ENCODE results near the gene SLC25A20. TPM values are rescaled to one million over a fixed set of nuclear protein-coding genes. Genes with fewer than 3 reads are reported as not detected.
A peak's percentile ranks its signal among the peaks of the same experiment; 100 is the strongest.
"Not testable (repeated sequence)": the region's sequence is repeated elsewhere in the genome, so short reads cannot be mapped to it uniquely, and the experiment has no call there.

SLC25A20 gene, protein sequence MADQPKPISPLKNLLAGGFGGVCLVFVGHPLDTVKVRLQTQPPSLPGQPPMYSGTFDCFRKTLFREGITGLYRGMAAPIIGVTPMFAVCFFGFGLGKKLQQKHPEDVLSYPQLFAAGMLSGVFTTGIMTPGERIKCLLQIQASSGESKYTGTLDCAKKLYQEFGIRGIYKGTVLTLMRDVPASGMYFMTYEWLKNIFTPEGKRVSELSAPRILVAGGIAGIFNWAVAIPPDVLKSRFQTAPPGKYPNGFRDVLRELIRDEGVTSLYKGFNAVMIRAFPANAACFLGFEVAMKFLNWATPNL
- total RNA-seq: 22.4 and 23.4 TPM in 2 replicates

DNA sequence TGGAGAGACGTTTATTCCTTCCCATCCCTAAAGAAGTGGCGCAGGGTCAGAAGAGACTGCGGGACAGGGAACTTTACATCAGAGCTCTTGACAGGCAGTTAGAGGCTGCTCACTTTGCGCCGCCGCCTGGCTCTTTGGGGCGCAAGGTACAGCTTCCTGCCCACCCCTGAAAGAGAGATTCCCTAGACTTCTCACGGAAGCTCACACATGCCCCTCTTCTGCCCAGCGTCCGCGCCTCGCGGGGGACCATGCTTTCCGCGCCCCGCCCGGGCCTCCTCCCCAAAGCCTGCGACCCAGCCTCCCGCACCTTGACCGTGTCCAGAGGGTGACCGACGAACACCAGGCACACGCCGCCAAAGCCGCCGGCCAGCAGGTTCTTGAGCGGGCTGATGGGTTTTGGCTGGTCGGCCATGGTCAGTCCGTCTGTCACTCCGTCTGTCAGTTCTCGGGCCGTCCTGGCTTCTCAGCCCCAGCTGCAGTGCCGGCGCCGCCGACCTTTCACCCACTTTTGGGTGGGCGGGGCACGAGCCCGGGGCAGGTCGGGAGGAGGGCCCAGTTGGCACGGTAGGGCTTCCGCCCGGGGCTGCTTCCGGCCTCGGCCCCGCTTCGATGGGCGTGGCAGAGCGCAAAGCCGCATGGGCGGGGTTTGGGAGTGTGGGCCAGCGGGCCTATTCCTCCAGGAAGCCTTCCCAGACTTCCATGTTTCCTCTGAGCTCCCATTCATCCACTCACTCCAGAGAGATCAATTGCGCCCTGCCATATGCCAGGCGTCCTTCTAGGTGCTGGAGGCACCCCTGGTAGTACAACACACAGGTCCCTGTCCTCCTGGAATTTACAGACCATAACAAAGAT, at the start of gene SLC25A20:
Gene SLC25A20 (minus strand): TSS at position 500 of the 852 bp plus-strand sequence. CDS start 88 bp downstream, at position 412.
- peak; percentile 64 for DNase-seq (ENCODE audit: low read depth)

DNA sequence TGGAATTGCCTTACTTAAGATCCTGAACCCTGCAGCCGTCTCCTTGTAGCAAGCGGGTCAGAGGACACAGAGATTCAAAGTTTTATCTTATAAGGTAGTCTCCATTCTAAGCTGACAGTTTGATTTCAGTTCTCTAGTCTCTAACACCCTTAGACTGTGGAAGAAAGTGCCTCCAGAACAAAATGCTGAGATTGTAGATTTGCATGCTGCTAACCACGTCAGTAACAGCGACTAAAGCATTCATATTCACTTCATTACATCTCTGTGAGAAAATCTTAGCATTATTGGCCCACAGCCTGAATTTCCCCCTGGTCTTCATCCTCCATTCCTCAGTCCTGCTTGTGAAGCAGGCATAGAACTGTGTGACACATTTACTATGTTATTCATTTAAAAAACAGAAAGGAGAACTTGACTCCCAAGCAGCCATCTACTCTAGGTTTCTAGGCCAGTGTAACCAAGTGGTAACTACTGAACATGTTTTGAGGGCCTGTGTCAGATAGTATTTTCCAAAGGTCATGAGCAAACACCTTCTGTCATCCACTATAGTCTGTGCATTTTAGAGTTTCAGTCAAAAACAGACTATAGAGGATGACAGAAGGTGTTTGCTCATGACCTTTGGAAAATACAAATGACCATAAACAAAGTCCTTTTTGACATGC, 47.3 kb upstream of the SLC25A20 start:
- no peak for DNase-seq (ENCODE audit: low read depth)

DNA sequence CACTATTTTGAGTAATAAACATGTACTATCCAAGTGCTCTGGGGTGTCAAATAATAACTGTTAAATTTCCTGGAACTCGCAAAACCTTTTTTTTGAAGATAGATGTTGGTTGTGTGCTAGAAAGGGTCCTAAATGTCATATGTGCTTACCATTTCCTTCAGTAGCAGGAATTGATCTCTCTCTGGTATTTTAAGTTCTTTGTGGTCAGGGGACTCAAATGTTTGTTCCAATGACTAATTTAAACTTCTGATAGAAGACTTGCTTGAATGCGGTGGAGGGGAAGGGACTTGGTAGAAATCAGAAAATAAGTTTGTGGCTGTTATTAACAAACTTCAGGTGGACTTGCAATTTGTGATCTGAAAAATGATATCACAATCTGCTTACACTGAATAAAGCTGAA, 46.8 kb upstream of the SLC25A20 start:
- no peak for DNase-seq (ENCODE audit: low read depth)

DNA sequence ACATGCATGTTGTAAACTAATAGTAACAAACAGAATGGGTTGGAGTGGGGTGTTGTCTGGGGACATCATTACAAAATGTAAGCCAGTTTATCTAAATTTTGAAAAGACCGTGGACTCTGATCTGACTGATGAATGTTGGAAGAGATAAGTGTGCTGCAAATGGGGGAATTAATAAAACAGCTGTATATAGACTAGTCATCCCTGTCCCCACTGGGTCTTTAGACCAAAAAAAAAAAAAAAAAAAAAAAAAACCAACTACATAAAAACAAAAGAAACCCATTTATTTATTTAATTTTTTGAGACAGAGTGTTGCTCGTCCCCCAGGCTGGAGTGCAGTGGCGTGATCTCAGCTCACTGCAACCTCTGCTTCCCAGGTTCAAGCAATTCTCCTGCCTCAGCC, 40.0 kb upstream of the SLC25A20 start:
- DNase-seq (ENCODE audit: low read depth): no peak

DNA sequence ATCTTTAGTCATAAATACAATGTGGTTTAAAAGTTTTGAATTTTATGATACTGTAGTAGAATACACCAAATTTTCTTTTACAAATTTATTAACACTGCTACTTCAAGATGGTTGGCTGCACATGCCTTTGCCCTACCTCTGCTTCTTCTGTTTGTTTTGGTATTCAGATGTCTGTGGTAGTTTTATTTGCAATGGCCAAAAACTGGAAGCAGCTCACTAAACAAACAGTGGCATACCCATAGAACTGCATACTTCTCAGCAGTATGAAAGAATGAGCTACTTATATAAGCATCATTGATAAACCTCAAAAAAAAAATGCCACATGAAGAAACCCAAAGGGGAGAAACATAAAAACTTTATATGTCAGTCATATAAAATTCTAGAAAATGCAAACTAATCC, 39.5 kb upstream of the SLC25A20 start:
- DNase-seq (ENCODE audit: low read depth): no peak

DNA sequence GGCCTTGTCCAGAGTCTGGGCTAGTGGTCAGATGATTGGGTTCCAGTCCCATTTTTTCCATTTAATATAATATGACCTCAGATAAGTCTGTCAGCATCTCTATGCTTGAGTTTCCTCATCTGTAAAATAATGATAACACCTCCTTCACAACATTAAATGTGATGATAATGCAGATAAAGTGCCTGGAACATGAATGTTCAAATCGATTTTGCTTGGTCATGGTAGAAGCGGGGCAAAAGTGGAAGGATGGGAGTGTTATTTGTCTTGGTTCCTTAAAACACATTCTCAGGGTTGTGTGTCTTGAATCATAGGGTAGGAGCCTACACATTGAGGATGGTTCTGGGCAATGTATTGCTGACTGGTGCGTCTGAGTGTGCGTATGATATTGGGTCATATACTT, 36.8 kb upstream of the SLC25A20 start:
- no peak for DNase-seq (ENCODE audit: low read depth)

DNA sequence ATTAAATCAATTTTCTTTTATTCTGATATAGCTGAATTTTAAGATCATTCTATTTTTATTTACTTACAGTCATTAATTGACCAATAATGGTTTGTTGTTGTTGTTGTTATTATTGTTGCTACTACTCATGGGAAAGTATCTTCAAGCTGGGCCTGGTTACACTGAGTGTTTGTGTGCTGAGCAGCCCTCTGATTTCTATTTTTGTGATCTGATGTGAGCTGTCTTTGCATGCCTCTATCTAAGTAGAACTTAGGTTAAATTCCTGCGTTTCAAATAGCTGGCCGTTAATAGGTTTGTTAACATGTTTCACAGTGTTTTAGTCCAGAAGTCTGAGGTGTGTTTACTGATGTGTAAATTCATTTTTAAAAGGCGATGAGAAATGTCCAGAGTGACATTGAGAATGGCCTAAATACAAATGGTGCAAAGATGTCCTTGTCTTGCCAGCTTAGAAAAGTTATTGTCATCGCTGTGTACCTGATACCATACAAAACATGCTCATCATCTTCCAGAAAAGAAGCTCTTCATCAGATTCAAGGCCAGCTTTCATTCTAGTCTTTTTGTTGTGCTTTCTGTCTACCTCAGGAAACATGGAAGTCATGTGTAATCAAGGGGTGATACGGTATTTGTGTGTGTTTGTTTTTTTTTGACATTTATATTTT, 35.8 kb upstream of the SLC25A20 start:
- no peak for DNase-seq (ENCODE audit: low read depth)

DNA sequence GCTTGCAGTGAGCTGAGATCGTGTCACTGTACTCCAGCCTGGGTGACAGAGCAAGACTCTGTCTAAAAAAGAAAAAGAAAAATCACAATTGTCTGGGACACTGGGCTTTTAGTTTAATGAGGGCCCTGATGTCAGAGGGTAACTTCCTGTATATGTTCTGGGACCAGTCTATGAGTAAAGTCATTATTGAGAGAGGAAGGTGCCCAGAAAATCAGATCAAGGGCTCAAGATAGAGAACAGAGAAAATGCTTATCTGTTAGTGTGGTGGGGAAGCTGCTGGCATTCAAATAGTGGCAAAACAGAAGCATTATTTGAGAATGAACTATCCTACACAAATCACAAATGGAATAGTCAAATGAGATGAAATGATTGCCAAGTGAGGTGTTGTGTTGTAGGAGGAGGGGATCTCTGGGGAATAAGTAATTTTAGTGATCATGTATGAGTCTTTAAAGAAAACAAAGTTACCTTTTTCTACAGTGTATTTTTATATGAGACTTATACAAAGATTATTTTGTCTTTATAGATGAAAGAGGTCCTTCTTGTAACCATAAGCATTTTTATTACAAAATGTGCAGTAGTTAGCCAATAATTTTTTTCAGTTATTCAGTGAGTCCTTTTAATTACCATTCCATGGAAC, 33.4 kb upstream of the SLC25A20 start:
- DNase-seq (ENCODE audit: low read depth): no peak

DNA sequence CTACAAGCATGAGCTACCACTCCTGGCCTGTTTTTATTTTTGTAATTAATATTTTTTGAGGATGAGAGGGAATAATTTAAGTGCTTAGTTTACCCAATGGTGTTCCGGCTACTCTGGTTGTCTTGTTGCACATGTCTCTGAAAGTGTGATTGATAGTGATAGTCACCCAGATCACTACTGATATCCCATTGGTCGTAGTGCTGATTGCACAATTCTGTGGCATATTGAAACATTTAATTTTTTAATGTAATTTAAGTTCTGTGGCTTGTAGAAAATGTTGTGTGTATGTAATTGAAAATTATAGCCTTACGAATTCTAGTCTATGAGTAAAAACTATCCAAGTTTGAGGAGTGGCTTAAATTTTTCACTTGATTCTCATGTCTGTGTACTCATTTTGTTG, 31.9 kb upstream of the SLC25A20 start:
- DNase-seq (ENCODE audit: low read depth): no peak

DNA sequence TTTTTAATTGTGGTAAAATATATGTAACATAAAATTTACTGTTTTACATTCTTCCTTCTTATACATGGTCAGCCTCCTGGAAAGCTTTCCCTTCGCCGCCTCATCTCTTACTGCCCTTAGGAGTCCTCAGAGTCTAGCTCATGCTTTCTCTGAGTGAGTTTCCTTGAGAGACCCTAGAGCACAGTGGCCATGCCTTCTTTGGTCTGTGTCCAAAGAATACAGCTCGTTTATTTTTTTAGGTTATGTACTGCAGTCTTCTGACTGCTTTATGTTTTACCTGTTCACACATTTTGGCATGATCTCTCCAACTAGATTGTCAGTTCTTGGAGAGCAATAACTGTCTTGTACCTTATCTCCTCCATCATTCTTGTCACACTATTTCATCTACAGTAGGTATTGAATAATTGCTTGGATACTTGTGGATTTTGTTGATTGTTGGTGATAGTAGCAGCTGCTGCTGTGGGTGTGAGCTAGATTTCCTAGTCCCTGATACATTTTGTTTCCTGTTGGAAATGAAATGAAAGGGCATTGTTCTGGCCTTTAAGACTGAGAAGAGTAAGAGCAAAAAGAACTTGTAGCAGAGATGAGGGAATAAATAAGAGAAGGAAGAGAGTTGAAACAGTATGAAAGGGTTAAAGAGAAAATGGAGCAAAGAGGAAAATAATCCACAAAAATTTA, 30.8 kb upstream of the SLC25A20 start:
- no peak for DNase-seq (ENCODE audit: low read depth)

DNA sequence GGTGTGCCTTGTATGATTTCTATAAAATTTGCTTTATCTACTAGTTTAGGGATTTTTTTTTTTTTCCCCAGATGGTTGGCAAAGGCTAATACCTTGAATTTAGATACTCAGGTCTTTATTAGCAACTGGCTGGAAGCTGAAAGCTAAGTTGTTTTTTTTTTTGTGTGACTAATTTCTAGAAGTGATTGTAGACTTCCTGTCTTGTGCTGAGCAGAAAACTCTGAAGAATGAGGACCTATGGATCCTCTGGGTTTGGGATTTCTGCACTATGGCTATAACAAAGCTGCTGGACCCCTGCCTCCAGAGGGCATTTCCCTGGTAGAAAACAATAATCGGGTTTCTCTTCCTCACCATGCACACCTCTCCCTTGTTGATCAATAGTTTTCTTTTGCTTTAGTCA, 30.0 kb upstream of the SLC25A20 start:
- DNase-seq (ENCODE audit: low read depth): peak; percentile 32

DNA sequence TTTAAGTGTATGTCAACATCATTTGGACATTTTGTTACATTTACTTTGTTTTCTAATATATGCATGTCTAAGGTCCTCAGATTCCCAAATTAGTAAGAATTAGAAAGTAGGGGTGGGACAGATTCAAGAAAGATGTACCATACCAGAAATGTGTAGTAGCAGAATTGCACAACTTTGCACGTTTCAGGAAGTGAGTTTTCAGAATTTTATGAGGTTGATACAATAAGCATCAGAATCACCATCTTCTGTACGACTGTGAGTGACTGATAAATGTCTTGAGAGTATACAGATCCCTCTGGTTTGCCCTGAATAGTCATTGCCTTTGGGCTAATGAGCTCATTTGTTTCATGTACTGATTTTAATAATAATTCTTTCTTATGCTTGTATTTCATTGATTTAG, 29.2 kb upstream of the SLC25A20 start:
- no peak for DNase-seq (ENCODE audit: low read depth)

DNA sequence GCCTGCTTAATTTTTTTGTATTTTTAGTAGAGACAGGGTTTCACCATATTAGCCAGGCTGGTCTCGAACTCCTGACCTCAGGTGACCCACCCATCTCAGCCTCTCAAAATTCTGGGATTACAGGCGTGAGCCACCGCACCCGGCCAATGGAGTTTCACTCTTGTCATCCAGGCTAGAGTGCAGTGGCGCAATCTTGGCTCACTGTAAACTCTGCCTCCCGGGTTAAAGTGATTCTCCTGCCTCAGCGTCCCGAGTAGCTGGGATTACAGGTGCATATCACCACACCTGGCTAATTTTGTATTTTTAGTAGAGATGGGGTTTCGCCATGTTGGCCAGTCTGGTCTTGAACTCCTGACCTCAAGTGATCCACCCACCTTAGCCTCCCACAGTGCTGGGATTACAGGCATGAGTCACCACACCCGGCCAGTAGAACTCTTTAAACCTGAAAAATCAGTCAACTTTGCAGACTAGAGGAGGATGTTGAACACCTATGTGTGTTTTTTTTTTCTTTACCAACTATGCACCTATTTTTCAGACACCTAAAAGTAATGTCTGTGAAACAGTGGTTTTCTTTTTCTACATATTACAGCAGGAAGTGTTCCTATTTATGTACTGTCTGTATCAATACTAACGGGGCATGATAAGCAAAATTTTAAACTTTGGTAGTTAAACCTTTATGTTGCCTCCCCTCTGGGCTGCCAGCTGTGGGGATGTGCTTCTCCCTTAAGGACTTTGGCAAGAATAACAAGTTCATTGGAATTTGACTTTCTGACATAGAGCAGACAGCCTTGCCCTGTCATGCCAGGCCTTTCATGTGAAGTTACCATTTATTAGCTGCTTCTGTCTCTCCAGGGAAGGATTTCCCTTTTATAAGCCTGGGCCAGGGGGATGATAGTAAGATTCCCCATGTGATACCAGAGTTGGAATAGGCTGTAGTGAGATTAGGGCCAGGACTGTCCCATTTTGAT, 28.0 kb upstream of the SLC25A20 start:
- DNase-seq (ENCODE audit: low read depth): peak; percentile 34

DNA sequence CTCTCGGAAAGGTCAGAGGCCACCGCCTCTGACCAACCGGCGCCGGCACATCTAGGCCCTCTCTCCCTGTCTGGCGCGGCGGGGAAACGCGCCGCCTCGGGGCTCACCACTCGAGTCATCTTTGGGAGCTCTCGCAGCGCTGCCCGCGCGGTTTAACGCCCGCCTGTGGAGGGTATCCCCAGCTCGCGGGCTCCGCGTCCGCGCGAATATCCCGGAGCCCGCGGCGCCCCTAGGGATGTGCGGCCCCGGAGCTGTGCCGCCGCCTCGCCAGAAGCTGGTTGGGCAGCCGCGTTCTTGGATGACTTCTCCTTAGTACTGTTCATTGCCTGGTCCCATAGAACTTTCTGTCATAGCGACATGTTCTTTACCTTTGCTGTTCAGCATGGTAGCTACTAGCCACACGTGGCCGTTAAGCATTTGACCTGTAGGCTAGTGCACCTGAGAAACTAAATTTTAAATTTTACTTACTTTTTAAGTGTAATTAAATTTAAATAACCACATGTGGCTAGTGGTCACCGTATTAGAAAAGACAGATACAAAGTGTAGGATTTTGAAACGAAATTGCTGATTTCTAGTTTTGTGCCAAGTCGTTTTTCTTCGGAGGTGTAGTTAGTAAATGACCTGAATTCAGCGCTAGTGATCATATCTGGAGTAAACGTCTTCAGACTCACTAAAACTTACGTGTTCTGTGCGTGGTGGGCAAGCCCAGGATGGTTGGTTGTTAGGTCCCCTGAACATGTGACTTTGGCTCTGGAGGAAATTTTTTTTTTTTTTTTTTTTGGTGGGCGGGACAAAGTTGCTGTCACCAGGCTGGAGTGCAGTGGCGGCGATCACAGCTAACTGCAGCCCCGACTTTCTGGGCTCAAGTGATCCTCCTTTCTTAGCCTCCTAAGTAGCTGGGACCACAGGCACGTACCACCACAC, 20.8 kb upstream of the SLC25A20 start:
- peak; percentile 44 for DNase-seq (ENCODE audit: low read depth)

DNA sequence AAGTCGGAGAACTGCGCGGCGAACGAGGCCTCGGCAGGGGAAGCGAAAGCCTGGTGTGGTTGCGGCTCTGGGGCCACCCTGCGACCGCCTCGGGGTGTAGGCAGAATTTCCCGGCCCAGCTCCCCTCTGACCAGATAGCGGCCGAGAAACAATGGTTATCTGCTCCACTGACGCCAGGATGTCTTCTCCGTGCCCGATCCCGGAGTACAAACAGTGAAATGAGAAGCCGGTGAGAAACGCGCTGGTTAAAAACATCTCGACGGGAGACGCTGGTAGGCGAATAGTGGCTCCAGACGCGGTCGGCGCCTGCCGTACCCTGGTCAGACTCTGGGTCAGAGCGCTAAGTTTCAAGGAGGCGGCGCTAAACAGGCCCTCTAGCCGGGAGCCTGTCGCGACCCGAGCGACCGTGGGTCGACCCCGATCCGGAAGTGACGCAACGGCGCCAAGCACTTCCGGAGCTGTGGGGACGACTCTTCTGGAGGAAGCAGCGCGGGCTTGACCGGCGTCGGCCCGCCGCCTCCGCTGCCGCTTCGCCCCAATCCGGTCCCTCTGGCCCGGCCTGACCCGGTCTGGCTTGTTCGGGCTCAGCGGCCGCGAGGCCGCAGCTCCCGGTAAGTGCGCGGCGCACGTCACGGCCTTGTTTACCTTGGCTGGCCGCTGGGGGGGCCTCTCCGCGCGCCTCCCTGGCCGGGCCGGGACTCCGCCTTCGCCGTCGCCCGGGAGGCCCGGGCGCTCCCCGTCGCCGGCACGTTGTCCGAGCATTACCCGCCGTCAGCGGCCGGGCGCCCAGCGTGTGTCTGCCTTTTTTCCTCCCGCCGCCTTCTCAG, 19.9 kb upstream of the SLC25A20 start, which contains the start of gene ARIH2:
Gene ARIH2 (plus strand): TSS at position 455 of the 827 bp plus-strand sequence. CDS start 8,717 bp downstream, outside the sequence.
- DNase-seq (ENCODE audit: low read depth): peak; percentile 83

DNA sequence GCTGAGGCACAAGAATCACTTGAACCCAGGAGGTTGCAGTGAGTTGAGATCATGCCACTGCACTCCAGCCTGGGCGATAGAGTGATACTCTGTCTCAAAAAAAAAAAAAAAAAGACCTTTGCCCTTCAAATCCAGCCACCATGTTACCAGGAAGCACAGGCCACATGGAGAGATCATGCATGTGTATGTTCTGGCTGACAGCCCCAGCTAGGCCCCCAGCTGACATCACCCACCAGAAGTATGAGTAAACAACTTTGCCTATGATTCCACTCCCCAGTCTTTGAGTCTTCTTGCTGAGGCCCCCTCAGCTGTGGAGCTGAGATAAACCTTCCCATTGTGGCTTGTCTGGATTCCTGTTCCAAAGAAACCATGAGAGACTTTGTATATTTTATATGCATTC, 16.6 kb upstream of the SLC25A20 start:
- no peak for DNase-seq (ENCODE audit: low read depth)

DNA sequence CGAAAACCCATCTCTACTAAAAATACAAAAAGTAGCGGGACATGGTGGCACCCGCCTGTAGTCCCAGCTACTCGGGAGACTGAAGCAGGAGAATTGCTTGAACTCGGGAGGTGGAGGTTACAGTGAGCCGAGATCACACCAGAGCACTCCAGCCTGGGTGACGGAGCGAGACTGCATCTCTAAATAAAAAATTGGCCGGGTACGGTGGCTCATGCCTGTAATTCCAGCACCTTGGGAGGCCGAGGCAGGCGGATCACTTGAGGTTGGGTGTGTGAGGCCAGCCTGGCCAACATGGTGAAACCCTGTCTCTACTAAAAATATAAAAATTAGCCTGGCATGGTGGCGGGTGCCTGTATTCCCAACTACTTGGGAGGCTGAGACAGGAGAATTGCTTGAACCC, 8.3 kb upstream of the SLC25A20 start:
- not testable (repeated sequence) for DNase-seq (ENCODE audit: low read depth)

DNA sequence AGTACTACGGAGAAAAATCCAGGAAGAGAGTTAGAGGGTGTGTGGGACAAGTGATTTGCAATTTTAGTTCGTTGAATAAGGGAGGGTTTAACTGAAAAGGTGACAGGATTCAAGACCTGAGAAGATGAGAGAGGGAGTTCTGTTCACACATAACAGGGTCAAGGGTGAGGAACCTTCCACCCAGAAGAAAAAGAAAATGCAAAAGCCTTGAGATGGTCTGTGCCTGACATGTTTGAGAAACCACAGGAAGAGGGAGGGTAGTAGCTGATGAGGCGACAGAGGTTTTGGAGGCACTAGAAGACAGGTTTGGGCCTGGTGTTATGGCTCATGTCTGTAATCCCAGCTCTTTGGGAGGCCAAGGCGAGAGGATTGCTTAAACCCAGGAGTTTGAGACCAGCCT, 591 bp upstream of the SLC25A20 start:
- no peak for DNase-seq (ENCODE audit: low read depth)

All from renal cortical epithelial cell (primary cell).